Measurements from ENCODE around the gene ZNF512B.
"Not testable (repeated sequence)": the region's sequence is repeated elsewhere in the genome, so short reads cannot be mapped to it uniquely, and the experiment has no call there.

Gene ZNF512B

GRCh38 chr20:63934271-63935068 lies 35.3 kb downstream of the ZNF512B start:
- no peaks in the 10 kb centered on the region for H3K4me1 ChIP-seq (ENCODE audit: control insufficient read depth, insufficient read depth, low read length)
- no peak overlapping the region for H3K4me3 ChIP-seq (ENCODE audit: low read length)
- no peaks in the 10 kb centered on the region for H3K27me3 ChIP-seq (ENCODE audit: control insufficient read depth, insufficient read depth, low read length)
- no peak overlapping the region for H3K4me2 ChIP-seq (ENCODE audit: low read length)
- H3K9ac ChIP-seq (ENCODE audit: low read depth, low read length) = no peak overlapping the region
- peaks cover 73% of the 10 kb centered on the region for H3K36me3 ChIP-seq (ENCODE audit: insufficient read depth, low read length)
- no peaks in the 10 kb centered on the region for H3K9me3 ChIP-seq (replicated peaks; ENCODE audit: low read length)

- Histone ChIP-seq H3K27me3 (ENCODE audit: control insufficient read depth, insufficient read depth, low read length) (no peaks in the 10 kb centered on the region), H3K4me2 (ENCODE audit: low read length) (no peak overlapping the region), H3K4me3 (ENCODE audit: low read length) (no peak overlapping the region), H3K9me3 (replicated peaks; ENCODE audit: low read length) (no peaks in the 10 kb centered on the region), H3K4me1 (ENCODE audit: control insufficient read depth, insufficient read depth, low read length) (no peaks in the 10 kb centered on the region), H3K9ac (ENCODE audit: low read depth, low read length) (no peak overlapping the region), H3K36me3 (ENCODE audit: insufficient read depth, low read length) (peaks cover 73% of the 10 kb centered on the region)
Measured at GRCh38 chr20:63933646-63934045, 36.1 kb downstream of the ZNF512B start.

GRCh38 chr20:63932606-63933160 lies 37.0 kb downstream of the ZNF512B start:
- Histone ChIP-seq H3K27me3 (ENCODE audit: control insufficient read depth, insufficient read depth, low read length) (no peaks in the 10 kb centered on the region), H3K9me3 (replicated peaks; ENCODE audit: low read length) (no peaks in the 10 kb centered on the region), H3K4me3 (ENCODE audit: low read length) (no peak overlapping the region), H3K36me3 (ENCODE audit: insufficient read depth, low read length) (peaks cover 81% of the 10 kb centered on the region), H3K4me1 (ENCODE audit: control insufficient read depth, insufficient read depth, low read length) (no peaks in the 10 kb centered on the region), H3K4me2 (ENCODE audit: low read length) (no peak overlapping the region), H3K9ac (ENCODE audit: low read depth, low read length) (no peak overlapping the region)

GRCh38 chr20:63931735-63932134 lies 38.0 kb downstream of the ZNF512B start:
- Histone ChIP-seq H3K4me3 (ENCODE audit: low read length) (no peak overlapping the region), H3K9me3 (replicated peaks; ENCODE audit: low read length) (no peaks in the 10 kb centered on the region), H3K4me1 (ENCODE audit: control insufficient read depth, insufficient read depth, low read length) (no peaks in the 10 kb centered on the region), H3K9ac (ENCODE audit: low read depth, low read length) (no peak overlapping the region), H3K36me3 (ENCODE audit: insufficient read depth, low read length) (peaks cover 82% of the 10 kb centered on the region), H3K4me2 (ENCODE audit: low read length) (no peak overlapping the region), H3K27me3 (ENCODE audit: control insufficient read depth, insufficient read depth, low read length) (no peaks in the 10 kb centered on the region)

- peaks cover 83% of the 10 kb centered on the region for H3K36me3 ChIP-seq (ENCODE audit: insufficient read depth, low read length)
- no peak overlapping the region for H3K4me2 ChIP-seq (ENCODE audit: low read length)
- no peaks in the 10 kb centered on the region for H3K9me3 ChIP-seq (replicated peaks; ENCODE audit: low read length)
Measured at GRCh38 chr20:63930971-63931553, 38.7 kb downstream of the ZNF512B start.

GRCh38 chr20:63929473-63929883 lies 40.3 kb downstream of the ZNF512B start:
- not testable (repeated sequence) for H3K9ac ChIP-seq (ENCODE audit: low read depth, low read length); H3K4me1 ChIP-seq (ENCODE audit: control insufficient read depth, insufficient read depth, low read length); H3K4me2 ChIP-seq (ENCODE audit: low read length); H3K27me3 ChIP-seq (ENCODE audit: control insufficient read depth, insufficient read depth, low read length); H3K4me3 ChIP-seq (ENCODE audit: low read length); H3K9me3 ChIP-seq (replicated peaks; ENCODE audit: low read length)
- peaks cover 67% of the 10 kb centered on the region for H3K36me3 ChIP-seq (ENCODE audit: insufficient read depth, low read length)

More at GRCh38 chr20:63930971-63931553, 38.7 kb downstream of the ZNF512B start:
- no peak overlapping the region for H3K9ac ChIP-seq (ENCODE audit: low read depth, low read length)
- H3K27me3 ChIP-seq (ENCODE audit: control insufficient read depth, insufficient read depth, low read length) = no peaks in the 10 kb centered on the region
- no peaks in the 10 kb centered on the region for H3K4me1 ChIP-seq (ENCODE audit: control insufficient read depth, insufficient read depth, low read length)
- H3K4me3 ChIP-seq (ENCODE audit: low read length) = no peak overlapping the region

- Histone ChIP-seq H3K9me3 (replicated peaks; ENCODE audit: low read length) (no peaks in the 10 kb centered on the region), H3K4me2 (ENCODE audit: low read length) (no peak overlapping the region), H3K4me1 (ENCODE audit: control insufficient read depth, insufficient read depth, low read length) (no peaks in the 10 kb centered on the region), H3K9ac (ENCODE audit: low read depth, low read length) (no peak overlapping the region), H3K36me3 (ENCODE audit: insufficient read depth, low read length) (peaks cover 64% of the 10 kb centered on the region), H3K27me3 (ENCODE audit: control insufficient read depth, insufficient read depth, low read length) (no peaks in the 10 kb centered on the region), H3K4me3 (ENCODE audit: low read length) (no peak overlapping the region)
Measured at GRCh38 chr20:63929071-63929470, 40.7 kb downstream of the ZNF512B start.

GRCh38 chr20:63926298-63926697 lies 43.4 kb downstream of the ZNF512B start:
- Histone ChIP-seq H3K36me3 (ENCODE audit: insufficient read depth, low read length) (peaks cover 40% of the 10 kb centered on the region), H3K9ac (ENCODE audit: low read depth, low read length) (no peak overlapping the region), H3K4me2 (ENCODE audit: low read length) (no peak overlapping the region), H3K4me3 (ENCODE audit: low read length) (no peak overlapping the region), H3K9me3 (replicated peaks; ENCODE audit: low read length) (no peaks in the 10 kb centered on the region), H3K27me3 (ENCODE audit: control insufficient read depth, insufficient read depth, low read length) (no peaks in the 10 kb centered on the region), H3K4me1 (ENCODE audit: control insufficient read depth, insufficient read depth, low read length) (no peaks in the 10 kb centered on the region)

- H3K9ac ChIP-seq (ENCODE audit: low read depth, low read length) = no peak overlapping the region
- peaks cover 27% of the 10 kb centered on the region for H3K36me3 ChIP-seq (ENCODE audit: insufficient read depth, low read length)
Measured at GRCh38 chr20:63924241-63924640, 45.5 kb downstream of the ZNF512B start.

GRCh38 chr20:63923651-63924050 lies 46.1 kb downstream of the ZNF512B start:
- H3K36me3 ChIP-seq (ENCODE audit: insufficient read depth, low read length) = peaks cover 25% of the 10 kb centered on the region
- H3K27me3 ChIP-seq (ENCODE audit: control insufficient read depth, insufficient read depth, low read length) = no peaks in the 10 kb centered on the region
- H3K9ac ChIP-seq (ENCODE audit: low read depth, low read length) = no peak overlapping the region
- no peaks in the 10 kb centered on the region for H3K4me1 ChIP-seq (ENCODE audit: control insufficient read depth, insufficient read depth, low read length)
- no peaks in the 10 kb centered on the region for H3K9me3 ChIP-seq (replicated peaks; ENCODE audit: low read length)
- H3K4me2 ChIP-seq (ENCODE audit: low read length) = no peak overlapping the region
- no peak overlapping the region for H3K4me3 ChIP-seq (ENCODE audit: low read length)

More at GRCh38 chr20:63924241-63924640, 45.5 kb downstream of the ZNF512B start:
- no peaks in the 10 kb centered on the region for H3K4me1 ChIP-seq (ENCODE audit: control insufficient read depth, insufficient read depth, low read length)
- no peaks in the 10 kb centered on the region for H3K27me3 ChIP-seq (ENCODE audit: control insufficient read depth, insufficient read depth, low read length)
- H3K9me3 ChIP-seq (replicated peaks; ENCODE audit: low read length) = no peaks in the 10 kb centered on the region
- no peak overlapping the region for H3K4me3 ChIP-seq (ENCODE audit: low read length)
- no peak overlapping the region for H3K4me2 ChIP-seq (ENCODE audit: low read length)

GRCh38 chr20:63920226-63920625 lies 49.5 kb downstream of the ZNF512B start:
- H3K4me2 ChIP-seq (ENCODE audit: low read length) = no peak overlapping the region
- no peak overlapping the region for H3K4me3 ChIP-seq (ENCODE audit: low read length)
- no peaks in the 10 kb centered on the region for H3K27me3 ChIP-seq (ENCODE audit: control insufficient read depth, insufficient read depth, low read length)
- H3K9ac ChIP-seq (ENCODE audit: low read depth, low read length) = no peak overlapping the region
- peaks cover 14% of the 10 kb centered on the region for H3K36me3 ChIP-seq (ENCODE audit: insufficient read depth, low read length)
- H3K4me1 ChIP-seq (ENCODE audit: control insufficient read depth, insufficient read depth, low read length) = no peaks in the 10 kb centered on the region
- H3K9me3 ChIP-seq (replicated peaks; ENCODE audit: low read length) = no peaks in the 10 kb centered on the region
